Stomach (tissue), 9 donors: ENCODE data around the gene PELI2. TPM values are rescaled to one million over a fixed set of nuclear protein-coding genes. Genes with fewer than 3 reads are reported as not detected.

Experiments
- DNase-seq, 2 donors: peaks; one replicate each; pipeline versions ENCODE4 v3.0.0 to v3.0.0-alpha.2; 2013 to 2019
- H3K27ac ChIP-seq, 5 donors: fragments of 200-600 bp in 4 of 5; sonication (generic) in 4 of 5; one replicate each; pipeline ENCODE4 v1.5.1; 2013 to 2019; ENCODE audit warnings: mild to moderate bottlenecking in 1 of 5, moderate library complexity in 1 of 5
- H3K27me3 ChIP-seq, 3 donors: fragments of 200-600 bp; sonication (generic); one replicate each; pipeline ENCODE4 v1.5.1; 2017 to 2019; ENCODE audit warnings: mixed run types in 1 of 3
- H3K36me3 ChIP-seq, 4 donors: fragments of 200-600 bp; sonication (generic); 1 replicate in 3 of 4; 2 replicates in 1 of 4; pipeline ENCODE4 v1.5.1; 2016 to 2019
- H3K4me1 ChIP-seq, 4 donors: fragments of 200-600 bp; sonication (generic); one replicate each; pipeline ENCODE4 v1.5.1; 2016 to 2019
- H3K4me3 ChIP-seq, 4 donors: fragments of 200-600 bp; sonication (generic) in 3 of 4; one replicate each; pipeline ENCODE4 v1.5.1; 2016 to 2019; ENCODE audit warnings: mild to moderate bottlenecking in 1 of 4
- H3K9me3 ChIP-seq, 4 donors: fragments of 200-600 bp; sonication (generic); one replicate each; pipeline ENCODE4 v1.5.1; 2016 to 2019
- CTCF ChIP-seq, 7 experiments: fragments of 450-650 bp in 4 of 7; fragments of 200-600 bp in 3 of 7; sonication (generic) in 3 of 7; IDR thresholded peaks; one replicate each; pipeline ENCODE4 v1.5.1; 2016 to 2019; ENCODE audit warnings: antibody characterized with exemption in 7 of 7, control low read depth in 2 of 7, mild to moderate bottlenecking in 1 of 7
- EP300 ChIP-seq: sonication (generic); formaldehyde crosslinking; IDR thresholded peaks from one replicate; pipeline ENCODE4 v1.6.1; 2017; ENCODE audit warnings: antibody characterized with exemption
- POLR2A ChIP-seq, 4 donors: fragments of 450-650 bp; IDR thresholded peaks; one replicate each; pipeline ENCODE4 v1.6.1; 2016; ENCODE audit warnings: antibody characterized with exemption in 4 of 4, control low read depth in 2 of 4, mild to moderate bottlenecking in 1 of 4, moderate library complexity in 1 of 4
- POLR2AphosphoS5 ChIP-seq, 3 donors: sonication (generic); formaldehyde crosslinking; IDR thresholded peaks; one replicate each; pipeline ENCODE4 v1.6.1; 2016; ENCODE audit warnings: antibody characterized with exemption in 3 of 3
- WGBS, 5 donors: extraction: QIAGEN DNeasy Blood & Tissue Kit in 3 of 5; methylation state at CpG; one replicate each; pipeline versions ENCODE4 v1.1.5 to v1.1.7; 2013 to 2018; 5-methylcytosine and 5-hydroxymethylcytosine counted together
- intact Hi-C: fragments of 100-400 bp; cut with DNase I; formaldehyde crosslinking; loops from one replicate; pipeline ENCODE4 v1.15.1; 2023; ENCODE audit warnings: low total_unique reads
- polyA plus RNA-seq, 3 donors: library from polyadenylated mRNA; stranded (reverse); fragments of 200-250 nt; gene quantifications; one replicate each; pipeline ENCODE4 v1.2.3, GENCODE V29; 2013
- total RNA-seq, 5 donors: library from RNA; depleted of rRNA; stranded (reverse); fragments of >200 nt; gene quantifications; one replicate each; pipeline versions ENCODE4 v1.1.0 to v1.2.3, GENCODE V29; 2014 to 2016
- donor health status: healthy with polysubstance abuse.
- donor health status: Bipolar disorder and iron deficiency.
- donor health status: healthy.

The PELI2 gene
- total and polyA plus RNA-seq, 8 donors = 3.0 to 48.3 (median 10.6) TPM

DNA sequence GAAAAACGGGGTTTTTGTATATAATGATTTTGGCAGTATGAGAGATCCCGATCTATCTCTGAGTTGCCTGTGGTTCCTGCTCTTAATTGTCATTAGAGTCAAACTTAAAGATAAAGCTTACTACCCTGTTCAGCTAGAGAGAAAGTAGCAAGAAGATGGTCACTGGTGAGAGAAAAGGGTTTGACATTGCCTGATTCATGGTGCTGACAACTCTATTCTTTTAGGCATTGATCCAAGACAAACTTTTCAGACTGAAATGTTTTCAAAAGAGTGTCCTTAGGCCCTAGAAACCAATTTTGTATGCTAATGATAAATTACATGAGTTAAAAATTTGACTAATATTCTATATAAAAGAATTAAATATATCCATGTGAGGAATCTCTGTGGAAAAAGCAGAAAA lies 35.1 kb downstream of the PELI2 start:
- H3K36me3 ChIP-seq = no peaks in the 10 kb centered on the region
- intact Hi-C loops = no loop called here
- 86 to 94% (median 88%) methylated on average over 2 of the region's 2 CpGs for WGBS, 5 donors

DNA sequence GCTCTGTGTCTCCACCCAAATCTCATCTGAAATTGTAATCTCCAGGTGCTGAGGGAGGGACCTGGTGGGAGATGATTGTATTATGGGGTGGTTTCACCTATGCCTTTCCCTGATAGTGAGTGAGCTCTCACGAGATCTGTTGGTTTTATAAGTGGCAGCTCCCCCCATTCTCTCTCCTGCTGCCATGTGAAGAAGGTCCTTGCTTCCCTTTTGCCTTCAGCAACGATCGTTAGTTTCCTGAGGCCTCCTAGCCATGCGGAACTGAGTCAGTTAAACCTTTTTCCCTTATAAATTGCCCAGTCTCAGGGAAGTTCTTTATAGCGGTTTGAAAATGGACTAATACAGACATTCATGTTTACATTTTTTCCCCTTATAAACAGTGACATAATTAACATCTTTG lies 36.1 kb downstream of the PELI2 start:
- intact Hi-C loops = no loop called here
- TF ChIP-seq POLR2A (IDR thresholded peaks at IDR 0.05) (no peak), CTCF (IDR thresholded peaks at IDR 0.05) (no peak), EP300 (no peak), POLR2AphosphoS5 (IDR thresholded peaks at IDR 0.05) (no peak)

More for the DNA sequence above, 35.1 kb downstream of the PELI2 start:
- peaks cover 4 to 40% (median 17%) of the 10 kb centered on the region in 4 donors for H3K4me1 ChIP-seq
- no peak for DNase-seq
- no peak overlapping the region for H3K4me3 ChIP-seq
- TF ChIP-seq POLR2A (IDR thresholded peaks at IDR 0.05) (no peak), CTCF (IDR thresholded peaks at IDR 0.05) (no peak), POLR2AphosphoS5 (IDR thresholded peaks at IDR 0.05) (no peak), EP300 (no peak)
- no peaks in the 10 kb centered on the region for H3K9me3 ChIP-seq
- H3K27ac ChIP-seq = no peak overlapping the region
- no peaks in the 10 kb centered on the region for H3K27me3 ChIP-seq

DNA sequence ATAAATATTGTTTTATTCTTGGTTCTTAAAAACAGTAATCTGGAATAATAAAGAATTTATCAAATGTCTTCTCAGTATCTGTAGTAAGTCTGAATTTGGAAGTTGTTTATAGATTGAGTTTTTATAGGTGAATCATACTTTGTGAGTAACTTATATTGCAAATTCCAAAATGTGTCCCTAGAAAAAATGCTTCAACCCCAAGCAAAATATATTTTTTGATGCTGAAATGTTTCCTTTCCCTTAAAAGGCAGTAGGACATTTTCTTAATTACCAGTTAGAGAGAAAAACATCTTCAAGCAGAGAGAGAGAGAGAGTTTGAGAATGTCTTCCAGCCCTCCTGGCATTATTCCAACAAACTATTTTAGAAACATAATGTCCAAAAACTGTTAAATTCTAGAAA lies 37.9 kb downstream of the PELI2 start:
- Histone ChIP-seq H3K36me3 (no peaks in the 10 kb centered on the region), H3K4me1 (peaks cover 0 to 28% (median 2%) of the 10 kb centered on the region in 4 donors), H3K27me3 (no peaks in the 10 kb centered on the region), H3K4me3 (no peak overlapping the region), H3K9me3 (no peaks in the 10 kb centered on the region), H3K27ac (no peak overlapping the region)
- TF ChIP-seq POLR2A (IDR thresholded peaks at IDR 0.05) (no peak), EP300 (no peak), CTCF (IDR thresholded peaks at IDR 0.05) (no peak), POLR2AphosphoS5 (IDR thresholded peaks at IDR 0.05) (no peak)
- no peak for DNase-seq
- intact Hi-C loops = no loop called here

More for the DNA sequence above, 36.1 kb downstream of the PELI2 start:
- 75 to 84% (median 77%) methylated on average over 5 of the region's 5 CpGs for WGBS, 5 donors
- H3K27ac ChIP-seq = no peak overlapping the region
- no peak for DNase-seq
- no peaks in the 10 kb centered on the region for H3K27me3 ChIP-seq
- H3K9me3 ChIP-seq = no peaks in the 10 kb centered on the region
- no peaks in the 10 kb centered on the region for H3K36me3 ChIP-seq
- peaks cover 0 to 29% (median 7%) of the 10 kb centered on the region in 4 donors for H3K4me1 ChIP-seq
- no peak overlapping the region for H3K4me3 ChIP-seq

- no peak overlapping the region for H3K4me3 ChIP-seq
Measured at GRCh38 chr14:56159066-56159465, 40.9 kb downstream of the PELI2 start.

More at GRCh38 chr14:56159066-56159465, 40.9 kb downstream of the PELI2 start:
- no peak for DNase-seq
- intact Hi-C loops = no loop called here
- TF ChIP-seq POLR2A (IDR thresholded peaks at IDR 0.05) (no peak), CTCF (IDR thresholded peaks at IDR 0.05) (no peak), POLR2AphosphoS5 (IDR thresholded peaks at IDR 0.05) (no peak), EP300 (no peak)
- H3K27ac ChIP-seq = no peak overlapping the region
- H3K27me3 ChIP-seq = no peaks in the 10 kb centered on the region
- H3K4me1 ChIP-seq = peaks cover 0 to 19% (median 2%) of the 10 kb centered on the region in 4 donors
- no peaks in the 10 kb centered on the region for H3K36me3 ChIP-seq
- WGBS, 5 donors = 90 to 96% (median 92%) methylated on average over 4 of the region's 4 CpGs
- peaks cover 0 to 10% (median 2%) of the 10 kb centered on the region in 4 donors for H3K9me3 ChIP-seq
